CD14-positive monocyte (primary cell): ENCODE measurements around the gene BCL2L11. TPM values are rescaled to one million over a fixed set of nuclear protein-coding genes. Genes with fewer than 3 reads are reported as not detected.

Experiments used
- DNase-seq, 3 donors: peaks; one replicate each; pipeline ENCODE4 v3.0.0-alpha.2; 2011 to 2022
- H2AFZ ChIP-seq: 2 replicates; pipeline ENCODE4 v1.6.0; 2012; ENCODE audit warnings: mild to moderate bottlenecking, low read depth, low read length, inconsistent platforms; ENCODE audit not compliant: insufficient read depth, poor library complexity, severe bottlenecking
- H3K27ac ChIP-seq, 2 donors: 1 replicate in 1 of 2; 2 replicates in 1 of 2; pipeline ENCODE4 v1.5.1; 2012 to 2013; ENCODE audit warnings: low read length in 2 of 2, control low read depth in 1 of 2, inconsistent platforms in 1 of 2, low read depth in 1 of 2, mild to moderate bottlenecking in 1 of 2
- H3K27me3 ChIP-seq, 2 donors: one replicate each; pipeline versions ENCODE4 v1.6.0 to v1.6.1; 2011 to 2013; ENCODE audit warnings: low read length in 2 of 2; ENCODE audit not compliant: control insufficient read depth in 2 of 2, insufficient read depth in 2 of 2
- H3K36me3 ChIP-seq, 2 donors: replicated peaks in 1 of 2; 1 replicate in 1 of 2; 2 replicates in 1 of 2; pipeline versions ENCODE4 v1.5.1 to v1.6.1; 2012 to 2013; ENCODE audit warnings: low read length in 2 of 2, control low read depth in 1 of 2, inconsistent platforms in 1 of 2, mild to moderate bottlenecking in 1 of 2; ENCODE audit not compliant: insufficient read depth in 2 of 2, control insufficient read depth in 1 of 2
- H3K4me1 ChIP-seq, 2 donors: 1 replicate in 1 of 2; 2 replicates in 1 of 2; pipeline versions ENCODE4 v1.5.1 to v1.6.1; 2012 to 2013; ENCODE audit warnings: low read length in 2 of 2, control low read depth in 1 of 2, inconsistent platforms in 1 of 2, mild to moderate bottlenecking in 1 of 2, moderate library complexity in 1 of 2; ENCODE audit not compliant: insufficient read depth in 2 of 2, control insufficient read depth in 1 of 2
- H3K4me2 ChIP-seq: replicated peaks from 2 replicates; pipeline ENCODE3; 2012; ENCODE audit warnings: low read length, moderate library complexity, mild to moderate bottlenecking; ENCODE audit not compliant: poor library complexity, severe bottlenecking; ENCODE audit errors: extremely low read depth
- H3K4me3 ChIP-seq, 3 experiments: fragments of 200-600 bp in 1 of 3; sonication (generic) in 1 of 3; replicated peaks in 1 of 3; 1 replicate in 2 of 3; 2 replicates in 1 of 3; pipeline ENCODE4 v1.5.1; 2011 to 2013; ENCODE audit warnings: low read length in 3 of 3, mild to moderate bottlenecking in 3 of 3, control low read depth in 2 of 3, low read depth in 2 of 3, inconsistent platforms in 1 of 3, moderate library complexity in 1 of 3
- H3K79me2 ChIP-seq: 2 replicates; pipeline ENCODE4 v1.6.0; 2012; ENCODE audit warnings: mild to moderate bottlenecking, control low read depth, inconsistent platforms, low read length, moderate library complexity; ENCODE audit not compliant: insufficient read depth
- H3K9ac ChIP-seq: 2 replicates; pipeline ENCODE4 v1.6.0; 2017; ENCODE audit warnings: low read length, mild to moderate bottlenecking; ENCODE audit not compliant: insufficient read depth, poor library complexity, severe bottlenecking
- H3K9me3 ChIP-seq, 2 donors: replicated peaks in 1 of 2; 1 replicate in 1 of 2; 2 replicates in 1 of 2; pipeline versions ENCODE4 v1.5.1 to v1.6.1; 2012 to 2013; ENCODE audit warnings: low read length in 2 of 2, control low read depth in 1 of 2; ENCODE audit not compliant: control insufficient read depth in 1 of 2, insufficient read depth in 1 of 2
- H4K20me1 ChIP-seq: 2 replicates; pipeline ENCODE4 v1.6.0; 2012; ENCODE audit warnings: mild to moderate bottlenecking, low read length, control low read depth, moderate library complexity; ENCODE audit not compliant: insufficient read depth
- H3K27ac Mint-ChIP-seq, 7 donors: one replicate each; pipeline ENCODE4 v1.8.0; 2020; ENCODE audit warnings: mild to moderate bottlenecking in 7 of 7, mixed read lengths in 7 of 7, moderate library complexity in 6 of 7, inconsistent platforms in 2 of 7
- H3K27me3 Mint-ChIP-seq, 3 donors: one replicate each; pipeline ENCODE4 v1.8.0; 2021 to 2022; ENCODE audit warnings: low read depth in 3 of 3, mild to moderate bottlenecking in 3 of 3, mixed read lengths in 3 of 3, moderate library complexity in 3 of 3, inconsistent platforms in 1 of 3
- H3K36me3 Mint-ChIP-seq, 2 donors: one replicate each; pipeline ENCODE4 v1.8.0; 2020; ENCODE audit warnings: mixed read lengths in 2 of 2, inconsistent platforms in 1 of 2, mild to moderate bottlenecking in 1 of 2
- H3K4me1 Mint-ChIP-seq: one replicate; pipeline ENCODE4 v1.8.0; 2020; ENCODE audit warnings: mild to moderate bottlenecking, mixed read lengths
- H3K4me3 Mint-ChIP-seq, 2 donors: one replicate each; pipeline ENCODE4 v1.8.0; 2020; ENCODE audit warnings: mild to moderate bottlenecking in 2 of 2, mixed read lengths in 2 of 2, moderate library complexity in 1 of 2
- H3K9me3 Mint-ChIP-seq, 7 donors: one replicate each; pipeline ENCODE4 v1.8.0; 2020 to 2022; ENCODE audit warnings: mixed read lengths in 7 of 7, mild to moderate bottlenecking in 6 of 7, moderate library complexity in 6 of 7, inconsistent platforms in 2 of 7
- WGBS: methylation state at CpG from one replicate; pipeline ENCODE4 v1.1.5; 2013; ENCODE audit warnings: missing lambda C conversion rate; ENCODE audit not compliant: insufficient coverage; 5-methylcytosine and 5-hydroxymethylcytosine counted together
- intact Hi-C, 2 donors: fragments of 100-400 bp; cut with micrococcal nuclease; formaldehyde crosslinking; loops; one replicate each; pipeline versions ENCODE4 v1.15.0 to v1.15.1; 2023
- polyA plus RNA-seq, 3 donors: library from polyadenylated mRNA; depleted of rRNA in 1 of 3; unstranded in 2 of 3; stranded (reverse) in 1 of 3; fragments of 300-500 nt in 2 of 3; fragments of >200 nt in 1 of 3; fragmentation: Illumina TruSeq in 2 of 3; gene quantifications; 1 replicate in 2 of 3; 2 replicates in 1 of 3; pipeline ENCODE4 v1.2.3, GENCODE V29; 2012 to 2021
- TF ChIP-seq, protein P1 (sequence below): fragments of 200-600 bp; IDR thresholded peaks from one replicate; pipeline ENCODE4 v1.8.0; 2022; ENCODE audit warnings: antibody characterized with exemption, mild to moderate bottlenecking

The BCL2L11 gene
- polyA plus RNA-seq, 3 donors: 8.8 to 27.6 (median 20.4) TPM

DNA sequence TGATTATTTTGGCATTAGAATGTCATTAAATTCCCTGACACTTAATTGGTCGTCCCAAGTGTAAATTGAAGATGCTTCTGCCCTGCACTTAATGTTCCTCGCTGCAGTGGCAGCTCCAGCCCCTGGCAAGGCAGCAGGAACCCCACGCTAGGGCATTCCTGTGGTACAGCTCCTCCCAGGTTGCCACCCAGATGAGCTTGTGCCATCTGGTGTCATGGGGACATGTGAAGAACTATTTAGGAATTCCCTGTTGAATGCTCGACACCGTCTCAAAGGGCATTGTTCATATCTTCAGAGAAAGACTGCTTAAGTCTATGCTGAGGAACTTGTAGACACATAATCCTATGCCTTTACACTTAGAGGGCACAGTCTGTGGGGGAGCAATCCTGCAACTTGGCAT, 38.9 kb downstream of the BCL2L11 start:
- peaks cover 0 to 1% (median 0%) of the 10 kb centered on the region in 7 donors for H3K9me3 Mint-ChIP-seq
- no peak overlapping the region for H3K4me2 ChIP-seq
- no peak overlapping the region for H2AFZ ChIP-seq
- TF ChIP-seq, protein P1, sequence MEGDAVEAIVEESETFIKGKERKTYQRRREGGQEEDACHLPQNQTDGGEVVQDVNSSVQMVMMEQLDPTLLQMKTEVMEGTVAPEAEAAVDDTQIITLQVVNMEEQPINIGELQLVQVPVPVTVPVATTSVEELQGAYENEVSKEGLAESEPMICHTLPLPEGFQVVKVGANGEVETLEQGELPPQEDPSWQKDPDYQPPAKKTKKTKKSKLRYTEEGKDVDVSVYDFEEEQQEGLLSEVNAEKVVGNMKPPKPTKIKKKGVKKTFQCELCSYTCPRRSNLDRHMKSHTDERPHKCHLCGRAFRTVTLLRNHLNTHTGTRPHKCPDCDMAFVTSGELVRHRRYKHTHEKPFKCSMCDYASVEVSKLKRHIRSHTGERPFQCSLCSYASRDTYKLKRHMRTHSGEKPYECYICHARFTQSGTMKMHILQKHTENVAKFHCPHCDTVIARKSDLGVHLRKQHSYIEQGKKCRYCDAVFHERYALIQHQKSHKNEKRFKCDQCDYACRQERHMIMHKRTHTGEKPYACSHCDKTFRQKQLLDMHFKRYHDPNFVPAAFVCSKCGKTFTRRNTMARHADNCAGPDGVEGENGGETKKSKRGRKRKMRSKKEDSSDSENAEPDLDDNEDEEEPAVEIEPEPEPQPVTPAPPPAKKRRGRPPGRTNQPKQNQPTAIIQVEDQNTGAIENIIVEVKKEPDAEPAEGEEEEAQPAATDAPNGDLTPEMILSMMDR: no peak
- H3K36me3 ChIP-seq: peaks cover 45 to 83% of the 10 kb centered on the region in 2 donors
- no peak overlapping the region for H3K4me3 Mint-ChIP-seq
- no peak overlapping the region for H3K27ac Mint-ChIP-seq
- no peak overlapping the region for H3K4me3 ChIP-seq
- peaks cover 2 to 4% (median 2%) of the 10 kb centered on the region in 3 donors for H3K27me3 Mint-ChIP-seq
- H3K27ac ChIP-seq: no peak overlapping the region
- 98% methylated on average over 5 of the region's 5 CpGs for WGBS
- H3K4me1 Mint-ChIP-seq: peaks cover 19% of the 10 kb centered on the region
- intact Hi-C loops: no loop called here
- H3K9me3 ChIP-seq: no peaks in the 10 kb centered on the region
- H3K4me1 ChIP-seq: peaks cover 7 to 12% of the 10 kb centered on the region in 2 donors
- H3K36me3 Mint-ChIP-seq: peaks cover 88 to 92% of the 10 kb centered on the region in 2 donors
- H3K9ac ChIP-seq: no peak overlapping the region
- H3K79me2 ChIP-seq: peaks cover 9% of the 10 kb centered on the region
- peaks cover 97% of the 10 kb centered on the region for H4K20me1 ChIP-seq
- DNase-seq: no peak
- no peaks in the 10 kb centered on the region for H3K27me3 ChIP-seq

DNA sequence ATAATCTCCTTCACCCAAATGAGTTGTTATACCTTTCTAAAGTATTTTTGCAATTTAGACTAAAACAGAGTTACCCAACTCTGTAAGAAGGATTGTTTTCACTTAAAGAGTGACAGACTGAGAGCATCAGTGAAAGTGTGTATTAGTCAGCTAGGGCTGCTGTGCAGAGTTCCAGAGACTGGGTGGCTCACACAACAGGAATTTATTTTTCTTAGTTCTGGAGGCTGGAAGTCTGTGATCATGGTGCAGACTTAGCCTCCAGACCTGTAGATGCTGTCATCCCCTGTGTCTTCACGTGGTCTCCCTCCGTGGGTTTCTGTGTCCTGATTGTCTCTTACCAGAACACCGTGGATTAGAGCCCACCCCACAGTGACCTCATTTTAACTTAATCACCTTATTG, 40.0 kb downstream of the BCL2L11 start:
- Mint-ChIP-seq H3K4me3 (no peak overlapping the region), H3K36me3 (peaks cover 87 to 91% of the 10 kb centered on the region in 2 donors), H3K9me3 (peaks cover 0 to 2% (median 0%) of the 10 kb centered on the region in 7 donors), H3K27me3 (peaks cover 2 to 4% (median 3%) of the 10 kb centered on the region in 3 donors), H3K4me1 (peaks cover 19% of the 10 kb centered on the region), H3K27ac (no peak overlapping the region)
- Histone ChIP-seq H3K4me1 (peaks cover 7 to 12% of the 10 kb centered on the region in 2 donors), H3K79me2 (peaks cover 9% of the 10 kb centered on the region), H3K27me3 (no peaks in the 10 kb centered on the region), H4K20me1 (peaks cover 92% of the 10 kb centered on the region), H3K36me3 (peaks cover 50 to 83% of the 10 kb centered on the region in 2 donors), H3K9me3 (no peaks in the 10 kb centered on the region), H3K27ac (no peak overlapping the region), H3K4me3 (no peak overlapping the region), H3K4me2 (no peak overlapping the region), H2AFZ (no peak overlapping the region), H3K9ac (no peak overlapping the region)
- TF ChIP-seq, protein P1: no peak
- intact Hi-C loops: no loop called here
- no CpG with 5 or more reads among the region's 3 CpGs for WGBS
- DNase-seq: no peak
